Stimulated activated CD4-positive, alpha-beta T cell treated with anti-CD3 and anti-CD28 coated beads, Interleukin-1b, Interleukin-23, amount 100 ng/mL, for 4 hours (primary cell): Measurements from ENCODE around the gene DNASE1L2.
"Not testable (repeated sequence)": the region's sequence is repeated elsewhere in the genome, so short reads cannot be mapped to it uniquely, and the experiment has no call there.

ENCODE experiments used
- DNase-seq, 2 donors: peaks; one replicate each; pipeline ENCODE4 v3.0.0-alpha.2; 2020; ENCODE audit warnings: low read depth in 2 of 2

The DNASE1L2 gene

GRCh38 chr16:2238838-2239675, 2.8 kb downstream of the DNASE1L2 start:
- no peak for DNase-seq

GRCh38 chr16:2240331-2240730, 4.1 kb downstream of the DNASE1L2 start:
- DNase-seq: not testable (repeated sequence)

DNA sequence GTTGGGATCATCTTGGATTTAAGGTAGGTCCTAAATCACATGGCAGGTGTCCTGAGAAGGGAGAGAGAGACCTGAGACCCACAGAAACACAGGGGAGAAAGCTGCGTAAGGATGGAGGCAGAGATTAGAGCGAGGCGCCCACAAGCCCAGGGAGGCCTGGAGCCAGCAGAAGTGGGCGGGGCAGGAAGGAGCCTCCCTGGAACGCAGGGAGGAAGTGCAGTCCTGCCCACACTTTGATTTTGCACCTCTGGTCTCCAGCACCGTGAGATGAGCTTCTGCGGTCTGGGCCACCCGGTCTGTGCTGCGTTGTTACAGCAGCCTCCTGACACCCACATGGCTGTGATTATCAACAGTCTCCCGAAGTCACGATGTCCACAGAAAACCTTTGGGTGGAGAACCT, 6.4 kb downstream of the DNASE1L2 start:
- no peak for DNase-seq

DNA sequence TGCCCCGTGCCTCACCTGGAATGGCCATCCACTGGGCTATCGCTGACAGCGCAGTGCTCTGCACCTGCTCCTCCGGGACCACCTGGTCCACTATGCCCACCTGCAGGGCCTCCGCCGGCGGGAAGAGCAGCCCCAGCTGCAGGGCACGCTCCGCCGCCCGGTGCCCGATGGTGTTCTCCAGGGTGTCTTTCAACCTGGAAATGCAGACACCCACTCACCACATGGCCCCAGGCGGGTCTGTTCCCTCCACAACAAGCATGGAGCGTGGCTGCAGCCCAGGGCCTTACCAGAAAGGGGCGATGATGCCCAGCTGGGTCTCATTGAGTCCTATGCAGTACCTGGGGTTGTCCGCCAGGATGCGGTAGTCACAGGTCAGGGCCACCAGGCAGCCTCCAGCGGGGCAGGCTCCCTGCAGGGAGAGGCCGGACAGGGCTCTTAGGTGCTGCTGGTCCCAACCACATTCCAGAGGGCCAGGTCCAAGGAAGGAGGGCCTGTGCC, 6.8 kb downstream of the DNASE1L2 start:
- no peak for DNase-seq

- no peak for DNase-seq
These were observed 7.5 kb downstream of the DNASE1L2 start for GRCh38 chr16:2243781-2244180.

GRCh38 chr16:2244301-2244700, 8.1 kb downstream of the DNASE1L2 start:
- no peak for DNase-seq

GRCh38 chr16:2244926-2245795, 8.9 kb downstream of the DNASE1L2 start:
- DNase-seq: no peak

DNA sequence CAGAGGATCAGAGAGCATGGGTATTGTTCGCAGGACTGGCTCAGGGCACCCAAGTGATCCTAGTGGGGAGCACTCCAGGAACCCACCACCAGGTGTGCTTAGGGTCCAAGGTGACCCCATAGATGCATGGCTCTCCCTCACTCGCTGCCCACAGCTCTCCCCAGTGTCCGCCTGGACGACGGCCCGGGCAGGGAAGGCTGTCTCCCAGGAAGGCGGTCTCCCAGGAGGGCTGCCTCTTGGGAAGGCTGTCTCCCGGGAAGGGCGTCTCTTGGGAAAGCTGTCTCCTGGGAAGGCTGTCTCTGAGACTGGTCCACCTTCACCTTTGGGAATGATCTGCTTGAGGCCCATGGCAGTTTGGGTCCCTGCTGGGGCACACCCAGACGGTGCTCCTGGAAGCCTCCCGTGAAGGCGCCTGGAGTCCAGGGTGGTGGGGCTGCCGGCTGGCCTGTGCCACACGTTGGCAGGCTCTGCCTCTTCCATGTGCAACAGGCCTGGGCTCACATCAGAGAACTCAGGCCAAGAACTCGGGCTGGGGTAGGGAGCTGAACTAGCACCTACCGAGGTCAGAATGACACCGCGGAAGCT, 10.1 kb downstream of the DNASE1L2 start:
- no peak for DNase-seq

GRCh38 chr16:2250652-2251295, 14.5 kb downstream of the DNASE1L2 start:
- peak; percentile 24 to 32 for DNase-seq

DNA sequence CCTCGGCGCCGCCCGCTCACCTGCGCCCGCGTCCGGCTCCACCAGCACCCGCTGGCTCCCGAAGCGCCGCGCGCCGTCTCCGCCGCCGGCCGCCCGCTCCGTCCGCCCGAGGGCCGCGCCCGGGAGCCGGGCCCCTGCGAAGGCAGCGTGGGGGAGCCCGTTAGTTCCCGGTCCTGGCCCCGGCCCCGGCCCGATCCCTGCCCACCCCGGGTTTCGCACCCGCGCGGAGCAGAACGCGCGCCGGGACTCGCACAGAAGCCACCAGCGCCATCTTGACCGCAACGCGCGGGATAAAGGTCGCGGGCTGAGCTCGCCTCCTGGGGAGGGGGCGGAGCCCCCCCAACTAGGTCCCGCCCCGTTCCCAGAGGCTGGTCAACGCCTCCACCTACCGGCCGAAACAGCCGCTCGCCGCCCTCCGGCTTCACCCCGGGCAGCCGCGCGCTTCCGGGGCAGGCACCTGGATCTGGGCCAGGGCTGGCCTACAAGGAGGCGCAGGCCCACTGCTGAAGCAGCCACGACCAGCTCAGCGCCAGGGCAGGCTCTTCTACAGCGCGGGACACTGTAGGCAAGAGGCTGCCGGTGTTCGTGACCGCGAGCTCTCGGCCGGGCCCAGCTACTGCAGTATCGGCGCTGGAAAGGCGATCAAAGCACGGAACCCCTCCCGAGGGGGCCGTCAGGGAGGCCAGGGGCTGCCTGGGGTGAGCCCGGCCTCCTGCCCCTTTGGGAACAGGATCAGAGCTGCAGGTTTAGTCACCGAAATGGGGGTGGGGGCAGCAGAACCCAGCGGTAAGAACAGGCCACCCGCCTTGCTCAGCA, 15.3 kb downstream of the DNASE1L2 start, which contains the start of gene ECI1:
Gene ECI1 (minus strand): TSS at position 292 of the 816 bp plus-strand sequence. CDS start 21 bp downstream, at position 271.
- DNase-seq: peak; percentile 58 to 76

- no peak for DNase-seq
These were observed 16.5 kb downstream of the DNASE1L2 start for GRCh38 chr16:2252806-2253148.

GRCh38 chr16:2253293-2253692, 17.0 kb downstream of the DNASE1L2 start:
- no peak for DNase-seq

- DNase-seq: no peak
These were observed 20.4 kb downstream of the DNASE1L2 start for GRCh38 chr16:2256531-2257140.

GRCh38 chr16:2257726-2258125, 21.5 kb downstream of the DNASE1L2 start:
- DNase-seq: no peak

DNA sequence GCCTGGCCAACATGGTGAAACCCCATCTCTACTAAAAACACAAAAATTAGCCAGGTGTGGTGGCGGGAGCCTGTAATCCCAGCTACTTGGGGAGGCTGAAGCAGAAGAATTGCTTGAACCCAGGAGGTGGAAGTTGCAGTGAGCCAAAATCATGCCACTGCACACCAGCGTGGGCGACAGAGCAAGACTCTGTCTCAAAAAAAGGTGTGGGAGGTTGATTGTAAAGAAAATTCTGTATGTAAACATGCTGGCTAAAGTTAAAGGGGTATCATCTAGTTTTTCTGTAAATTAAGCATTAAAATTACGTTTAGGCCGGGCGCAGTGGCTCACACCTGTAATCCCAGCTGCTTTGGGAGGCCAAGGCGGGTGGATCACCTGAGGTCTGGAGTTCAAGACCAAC, 22.3 kb downstream of the DNASE1L2 start:
- DNase-seq: not testable (repeated sequence)

- DNase-seq: no peak
These were observed 24.0 kb downstream of the DNASE1L2 start for GRCh38 chr16:2260250-2260649.

- not testable (repeated sequence) for DNase-seq
These were observed 26.8 kb downstream of the DNASE1L2 start for GRCh38 chr16:2263026-2263425.

- DNase-seq: not testable (repeated sequence)
These were observed 30.6 kb downstream of the DNASE1L2 start for GRCh38 chr16:2266887-2267286.

GRCh38 chr16:2267505-2267912, 31.3 kb downstream of the DNASE1L2 start:
- DNase-seq: not testable (repeated sequence)
